IMR-90 (cell line): Measurements from ENCODE around the gene BDKRB1.

ENCODE experiments used
- BHLHE40 ChIP-seq: fragments of 150-350 bp; IDR thresholded peaks from 2 replicates; pipeline ENCODE4 v1.6.1; 2016; ENCODE audit warnings: mild to moderate bottlenecking, low read depth, low read length
- CEBPB ChIP-seq: IDR thresholded peaks from 2 replicates; pipeline ENCODE4 v1.6.1; 2012; ENCODE audit warnings: low read depth, low read length, improper control_type of control experiment
- CHD1 ChIP-seq: IDR thresholded peaks from 2 replicates; pipeline ENCODE4 v1.6.1; 2012; ENCODE audit warnings: low read depth, low read length, improper control_type of control experiment
- CTCF ChIP-seq: conservative IDR thresholded peaks from 2 replicates; pipeline ENCODE4 v1.5.1; 2012; ENCODE audit warnings: mild to moderate bottlenecking, low read depth, low read length, improper control_type of control experiment
- FOS ChIP-seq: fragments of 150-350 bp; IDR thresholded peaks from 2 replicates; pipeline ENCODE4 v1.6.1; 2016; ENCODE audit warnings: low read depth, low read length
- MAFK ChIP-seq: IDR thresholded peaks from 2 replicates; pipeline ENCODE4 v1.6.1; 2012; ENCODE audit warnings: low read depth, low read length, improper control_type of control experiment
- MXI1 ChIP-seq: IDR thresholded peaks from 2 replicates; pipeline ENCODE4 v1.6.1; 2012; ENCODE audit warnings: low read depth, mild to moderate bottlenecking, low read length, moderate library complexity, borderline replicate concordance
- NFE2L2 ChIP-seq: fragments of 150-350 bp; IDR thresholded peaks from 2 replicates; pipeline ENCODE4 v1.6.1; 2016; ENCODE audit warnings: low read depth, mild to moderate bottlenecking, low read length
- POLR2A ChIP-seq: IDR thresholded peaks from 2 replicates; pipeline ENCODE4 v1.6.1; 2012; ENCODE audit warnings: mild to moderate bottlenecking, low read depth, low read length
- RFX5 ChIP-seq: IDR thresholded peaks from 2 replicates; pipeline ENCODE4 v1.8.0; 2012; ENCODE audit warnings: low read depth, mild to moderate bottlenecking, low read length, moderate library complexity
- SMC3 ChIP-seq: fragments of 150-350 bp; IDR thresholded peaks from 2 replicates; pipeline ENCODE4 v1.6.1; 2016; ENCODE audit warnings: low read depth, mild to moderate bottlenecking, antibody characterized with exemption, low read length, moderate library complexity
- USF2 ChIP-seq: fragments of 150-350 bp; IDR thresholded peaks from 2 replicates; pipeline ENCODE4 v1.6.1; 2017; ENCODE audit warnings: mild to moderate bottlenecking, antibody characterized with exemption, low read length, low read depth
- TF ChIP-seq, protein P1 (sequence below): fragments of 150-350 bp; IDR thresholded peaks from 2 replicates; pipeline ENCODE4 v1.6.1; 2016; ENCODE audit warnings: low read depth, mild to moderate bottlenecking, low read length, moderate library complexity, borderline replicate concordance

- no peak for TF ChIP-seq CTCF
- no peak for TF ChIP-seq POLR2A
- TF ChIP-seq CEBPB, result no peak
- TF ChIP-seq MAFK, result no peak
- no peak for TF ChIP-seq RFX5
- TF ChIP-seq MXI1, result no peak
- no peak for TF ChIP-seq BHLHE40
- no peak for TF ChIP-seq SMC3
- TF ChIP-seq USF2, result no peak
- no peak for TF ChIP-seq CHD1
- TF ChIP-seq FOS, result no peak
- TF ChIP-seq, protein P1, sequence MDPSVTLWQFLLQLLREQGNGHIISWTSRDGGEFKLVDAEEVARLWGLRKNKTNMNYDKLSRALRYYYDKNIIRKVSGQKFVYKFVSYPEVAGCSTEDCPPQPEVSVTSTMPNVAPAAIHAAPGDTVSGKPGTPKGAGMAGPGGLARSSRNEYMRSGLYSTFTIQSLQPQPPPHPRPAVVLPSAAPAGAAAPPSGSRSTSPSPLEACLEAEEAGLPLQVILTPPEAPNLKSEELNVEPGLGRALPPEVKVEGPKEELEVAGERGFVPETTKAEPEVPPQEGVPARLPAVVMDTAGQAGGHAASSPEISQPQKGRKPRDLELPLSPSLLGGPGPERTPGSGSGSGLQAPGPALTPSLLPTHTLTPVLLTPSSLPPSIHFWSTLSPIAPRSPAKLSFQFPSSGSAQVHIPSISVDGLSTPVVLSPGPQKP, result no peak
- TF ChIP-seq NFE2L2, result no peak
Measured at GRCh38 chr14:96240641-96241040, 15.4 kb upstream of the BDKRB1 start.
